HCT116 (cell line): ENCODE data around the gene COQ8B. TPM values are rescaled to one million over a fixed set of nuclear protein-coding genes. Genes with fewer than 3 reads are reported as not detected.

Experiments used
- ATAC-seq: fragments of 200-7000 bp; cut with Tn5 transposase; 2 replicates; pipeline ENCODE4 v1.9.1; 2020; ENCODE audit warnings: mild to moderate bottlenecking, moderate library complexity
- BruUV-seq: library from RNA; stranded (reverse); fragments of 400-500 nt; replicated peaks from 2 replicates; lab custom pipeline; 2021; lab: Mats Ljungman, UMichigan
- CTCF ChIA-PET: fragments of 300-600 bp; sonication (Branson Sonifier 250); formaldehyde crosslinking; loops from one replicate; lab custom pipeline; 2021; ENCODE audit warnings: antibody characterized with exemption; lab: Charles Lee
- POLR2A ChIA-PET: fragments of 300-600, 350-600 bp; sonication (Branson Sonifier 250); formaldehyde crosslinking; loops from one replicate; lab custom pipeline; 2021; ENCODE audit warnings: antibody characterized with exemption; lab: Charles Lee
- RAD21 ChIA-PET, 2 experiments: fragments of 300-600 bp; sonication (Branson Sonifier 250); formaldehyde crosslinking; loops; one replicate each; lab custom pipeline; 2023; ENCODE audit warnings: low total read pairs in 2 of 2; ENCODE audit not compliant: uncharacterized antibody in 2 of 2, unreplicated experiment in 2 of 2, low non-redundant PET in 1 of 2; lab: Charles Lee
- DNase-seq: peaks from one replicate; pipeline ENCODE4 v3.0.0-alpha.2; 2010; ENCODE audit warnings: low read depth, low spot score
- H2AFZ ChIP-seq: fragments of 200-600 bp; shearing (Covaris generic), sonication (generic); 2 replicates; pipeline ENCODE4 v1.6.1; 2017; ENCODE audit warnings: low read depth, mixed run types, mixed read lengths, antibody characterized with exemption, low read length; ENCODE audit not compliant: poor library complexity, severe bottlenecking
- H3K27ac ChIP-seq: 2 replicates; pipeline ENCODE4 v1.5.1; 2012; ENCODE audit warnings: low read depth, low read length
- H3K27me3 ChIP-seq: fragments of 200-600 bp; sonication (generic); 2 replicates; pipeline ENCODE4 v1.6.1; 2016; ENCODE audit warnings: mixed run types, low read length, mixed read lengths; ENCODE audit not compliant: insufficient read depth
- H3K36me3 ChIP-seq, 2 experiments: fragments of 200-500 bp in 1 of 2; fragments of 200-600 bp in 1 of 2; sonication (Bioruptor generic) in 1 of 2; sonication (generic) in 1 of 2; 2 replicates each; pipeline versions ENCODE4 v1.5.1 to v1.6.1; 2014 to 2016; ENCODE audit warnings: low read length in 2 of 2, inconsistent platforms in 1 of 2, mixed read lengths in 1 of 2, mixed run types in 1 of 2; ENCODE audit not compliant: insufficient read depth in 2 of 2, control insufficient read depth in 1 of 2
- H3K4me1 ChIP-seq, 2 experiments: fragments of 200-600 bp in 1 of 2; sonication (generic) in 1 of 2; 2 replicates each; pipeline versions ENCODE4 v1.5.1 to v1.6.1; 2012 to 2017; ENCODE audit warnings: low read length in 2 of 2, inconsistent platforms in 1 of 2, mild to moderate bottlenecking in 1 of 2, mixed read lengths in 1 of 2, mixed run types in 1 of 2, moderate library complexity in 1 of 2; ENCODE audit not compliant: insufficient read depth in 2 of 2, control insufficient read depth in 1 of 2
- H3K4me2 ChIP-seq: fragments of 200-600 bp; sonication (generic); 2 replicates; pipeline ENCODE4 v1.6.1; 2017; ENCODE audit warnings: mixed run types, low read length, mixed read lengths
- H3K4me3 ChIP-seq, 2 experiments: fragments of 200-600 bp in 1 of 2; sonication (generic) in 1 of 2; replicated peaks in 1 of 2; 2 replicates each; pipeline ENCODE4 v1.5.1; 2011 to 2016; ENCODE audit warnings: low read length in 2 of 2, control low read depth in 1 of 2, low read depth in 1 of 2, mild to moderate bottlenecking in 1 of 2, mixed read lengths in 1 of 2, mixed run types in 1 of 2
- H3K79me2 ChIP-seq: fragments of 200-600 bp; sonication (generic); 2 replicates; pipeline ENCODE4 v1.6.1; 2017; ENCODE audit warnings: mild to moderate bottlenecking, mixed run types, low read length, moderate library complexity, mixed read lengths; ENCODE audit not compliant: insufficient read depth
- H3K9ac ChIP-seq: fragments of 200-600 bp; sonication (generic); 2 replicates; pipeline ENCODE4 v1.6.1; 2016; ENCODE audit warnings: low read length, mixed read lengths
- H3K9me2 ChIP-seq: fragments of 200-600 bp; sonication (generic), shearing (Covaris generic); 2 replicates; pipeline ENCODE4 v1.6.1; 2017; ENCODE audit warnings: mixed run types, mild to moderate bottlenecking, moderate library complexity; ENCODE audit not compliant: insufficient read depth
- H3K9me3 ChIP-seq, 2 experiments: fragments of 200-500 bp in 1 of 2; fragments of 200-600 bp in 1 of 2; sonication (Bioruptor generic) in 1 of 2; sonication (generic) in 1 of 2; 2 replicates each; pipeline ENCODE4 v1.6.1; 2014 to 2017; ENCODE audit warnings: low read length in 2 of 2, mixed read lengths in 2 of 2, inconsistent platforms in 1 of 2, low read depth in 1 of 2, mild to moderate bottlenecking in 1 of 2, mixed run types in 1 of 2, moderate library complexity in 1 of 2; ENCODE audit not compliant: control insufficient read depth in 1 of 2, insufficient read depth in 1 of 2
- H4K20me1 ChIP-seq: fragments of 200-600 bp; sonication (generic), shearing (Covaris generic); 2 replicates; pipeline ENCODE4 v1.6.1; 2017; ENCODE audit warnings: mixed run types, mild to moderate bottlenecking, moderate library complexity; ENCODE audit not compliant: insufficient read depth
- EGR1 ChIP-seq: IDR thresholded peaks from 2 replicates; pipeline ENCODE4 v1.6.1; 2012; ENCODE audit warnings: low read depth
- EZH2 ChIP-seq: fragments of 200-600 bp; sonication (generic); IDR thresholded peaks from 2 replicates; pipeline ENCODE4 v1.6.1; 2017; ENCODE audit warnings: antibody characterized with exemption, mixed run types
- SIN3A ChIP-seq: IDR thresholded peaks from 2 replicates; pipeline ENCODE4 v1.6.1; 2012; ENCODE audit warnings: low read depth
- SP1 ChIP-seq: IDR thresholded peaks from 2 replicates; pipeline ENCODE4 v1.6.1; 2012; ENCODE audit warnings: low read depth
- SRF ChIP-seq: IDR thresholded peaks from 2 replicates; pipeline ENCODE4 v1.6.1; 2012; ENCODE audit warnings: low read depth
- ZFX ChIP-seq: fragments of 450-650 bp; IDR thresholded peaks from 2 replicates; pipeline ENCODE4 v1.6.1; 2017
- intact Hi-C: fragments of 100-400 bp; cut with micrococcal nuclease; formaldehyde crosslinking; loops from 2 replicates; pipeline ENCODE4 v1.10.0; 2022
- total RNA-seq: library from RNA; stranded (reverse); gene quantifications from one replicate; pipeline ENCODE4 v1.2.1, GENCODE V29; 2021; ENCODE audit not compliant: unreplicated experiment

Gene COQ8B
- total RNA-seq, 1 experiment from 2014 or later: 47.1 TPM

DNA sequence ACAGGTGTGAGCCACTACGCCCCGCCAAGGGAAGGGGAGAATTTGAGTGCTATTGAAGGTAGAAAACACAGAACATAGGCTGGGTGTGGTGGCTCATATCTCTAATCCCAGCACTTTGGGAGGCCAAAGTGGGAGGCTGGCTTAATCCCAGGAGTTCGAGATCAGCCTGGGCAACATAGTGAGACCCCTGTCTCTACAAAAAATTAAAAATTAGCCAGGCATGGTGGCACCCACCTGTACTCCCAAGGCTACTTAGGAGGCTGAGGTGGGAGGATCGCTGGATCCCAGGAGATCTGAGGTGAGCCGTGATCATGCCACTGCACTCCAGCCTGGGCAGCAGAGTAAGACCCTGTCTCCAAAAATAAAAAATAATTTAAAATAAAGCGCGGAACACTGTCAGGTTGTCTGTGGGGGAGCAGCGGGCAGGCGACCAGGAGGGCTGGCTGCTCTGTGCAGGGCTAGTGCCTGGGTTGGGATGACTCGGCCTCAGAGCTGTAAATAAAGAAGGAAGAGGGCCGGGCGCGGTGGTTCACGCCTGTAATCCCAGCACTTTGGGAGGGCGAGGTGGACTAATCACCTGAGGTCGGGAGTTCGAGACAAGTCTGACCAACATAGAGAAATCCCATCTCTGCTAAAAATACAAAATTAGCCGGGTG lies 74.5 kb downstream of the COQ8B start:
- Histone ChIP-seq H3K9ac (no peak overlapping the region), H3K36me3 (no peaks in the 10 kb centered on the region), H3K4me3 (no peak overlapping the region), H3K4me2 (no peak overlapping the region), H3K4me1 (peaks cover 33 to 43% of the 10 kb centered on the region in 2 experiments), H3K27me3 (no peaks in the 10 kb centered on the region), H3K79me2 (no peaks in the 10 kb centered on the region), H3K27ac (no peak overlapping the region), H3K9me3 (no peaks in the 10 kb centered on the region), H4K20me1 (no peaks in the 10 kb centered on the region), H2AFZ (no peak overlapping the region), H3K9me2 (no peaks in the 10 kb centered on the region)
- ChIA-PET CTCF (no interaction called here), RAD21 (no interaction called here), POLR2A (no interaction called here)
- DNase-seq: no peak
- intact Hi-C loops: no loop called here
- TF ChIP-seq SP1 (no peak), SRF (no peak), EGR1 (no peak), SIN3A (no peak), EZH2 (no peak), ZFX (no peak)
- no TSS peak for BruUV-seq
- no peak for ATAC-seq

Other genes with a start within 250 kb of the COQ8B start
- gene SPTBN4, start 249.9 kb downstream of the COQ8B start, total RNA-seq: 4.6 TPM
- gene SHKBP1, start 140.0 kb downstream of the COQ8B start, total RNA-seq: 97.4 TPM
- 310 TPM for gene LTBP4, start 115.5 kb downstream of the COQ8B start, total RNA-seq
- 41.7 TPM for gene NUMBL, start 26.2 kb downstream of the COQ8B start, total RNA-seq
- 11.4 TPM for gene ITPKC, start 226 bp upstream of the COQ8B start, total RNA-seq
- gene ACTMAP, start 33.6 kb upstream of the COQ8B start, total RNA-seq: 16.8 TPM
- 170 TPM for gene SNRPA, start 34.3 kb upstream of the COQ8B start, total RNA-seq
- 1.4 TPM for gene MIA, start 58.6 kb upstream of the COQ8B start, total RNA-seq
- gene RAB4B, start 61.4 kb upstream of the COQ8B start, total RNA-seq: 18.7 TPM
- 58.6 TPM for gene EGLN2, start 82.3 kb upstream of the COQ8B start, total RNA-seq
- gene CYP2A6, start 133.6 kb upstream of the COQ8B start, total RNA-seq: 0.57 TPM
- gene CYP2A7, start 165.3 kb upstream of the COQ8B start, total RNA-seq: not detected